LNCAP (cell line): ENCODE data around the gene IGF2R.

Experiments used
- CTCF ChIP-seq: fragments of 450-650 bp; IDR thresholded peaks from 2 replicates; pipeline ENCODE4 v1.5.1; 2017; ENCODE audit warnings: mild to moderate bottlenecking

IGF2R gene

DNA sequence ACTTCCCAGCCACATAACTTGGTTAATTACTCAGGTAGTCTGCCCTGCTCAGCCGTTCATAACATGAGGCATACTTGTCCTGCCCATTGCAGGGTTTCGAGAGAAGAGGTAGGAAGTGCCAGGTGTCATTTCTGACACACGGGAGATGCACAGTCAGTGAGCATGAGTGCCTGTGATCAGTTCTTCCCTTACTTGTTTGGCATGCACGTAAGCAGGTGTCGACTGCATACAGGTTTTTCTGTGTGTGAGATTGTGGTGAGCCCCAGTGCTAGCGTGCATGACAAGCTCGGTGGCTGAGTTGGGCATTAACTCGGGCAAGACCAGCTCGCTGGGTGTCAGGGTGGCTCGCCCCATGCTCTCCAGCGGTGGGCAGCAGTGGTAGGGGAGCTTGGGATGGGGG lies 101.5 kb downstream of the IGF2R start:
- TF ChIP-seq CTCF = no peak

DNA sequence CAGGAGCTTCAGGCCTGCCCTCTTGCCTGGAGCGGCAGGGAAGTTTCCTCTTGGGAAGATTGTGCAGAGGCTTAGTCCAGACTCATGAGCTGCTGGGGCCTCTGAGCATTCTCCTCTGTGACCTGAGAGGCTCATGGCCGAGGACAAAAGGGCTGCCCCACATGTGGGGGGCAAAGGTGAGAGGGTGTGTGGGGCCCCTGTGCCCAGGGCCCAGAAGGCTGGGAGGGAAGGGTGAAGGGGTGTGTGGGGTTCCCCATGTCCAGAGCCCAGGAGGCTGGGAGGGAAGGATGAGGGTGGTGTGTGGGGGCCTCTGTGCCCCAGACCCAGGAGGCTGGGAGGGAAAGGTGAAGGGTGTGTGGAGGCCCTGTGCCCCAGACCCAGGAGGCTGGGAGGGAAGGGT lies 101.9 kb downstream of the IGF2R start:
- no peak for TF ChIP-seq CTCF

DNA sequence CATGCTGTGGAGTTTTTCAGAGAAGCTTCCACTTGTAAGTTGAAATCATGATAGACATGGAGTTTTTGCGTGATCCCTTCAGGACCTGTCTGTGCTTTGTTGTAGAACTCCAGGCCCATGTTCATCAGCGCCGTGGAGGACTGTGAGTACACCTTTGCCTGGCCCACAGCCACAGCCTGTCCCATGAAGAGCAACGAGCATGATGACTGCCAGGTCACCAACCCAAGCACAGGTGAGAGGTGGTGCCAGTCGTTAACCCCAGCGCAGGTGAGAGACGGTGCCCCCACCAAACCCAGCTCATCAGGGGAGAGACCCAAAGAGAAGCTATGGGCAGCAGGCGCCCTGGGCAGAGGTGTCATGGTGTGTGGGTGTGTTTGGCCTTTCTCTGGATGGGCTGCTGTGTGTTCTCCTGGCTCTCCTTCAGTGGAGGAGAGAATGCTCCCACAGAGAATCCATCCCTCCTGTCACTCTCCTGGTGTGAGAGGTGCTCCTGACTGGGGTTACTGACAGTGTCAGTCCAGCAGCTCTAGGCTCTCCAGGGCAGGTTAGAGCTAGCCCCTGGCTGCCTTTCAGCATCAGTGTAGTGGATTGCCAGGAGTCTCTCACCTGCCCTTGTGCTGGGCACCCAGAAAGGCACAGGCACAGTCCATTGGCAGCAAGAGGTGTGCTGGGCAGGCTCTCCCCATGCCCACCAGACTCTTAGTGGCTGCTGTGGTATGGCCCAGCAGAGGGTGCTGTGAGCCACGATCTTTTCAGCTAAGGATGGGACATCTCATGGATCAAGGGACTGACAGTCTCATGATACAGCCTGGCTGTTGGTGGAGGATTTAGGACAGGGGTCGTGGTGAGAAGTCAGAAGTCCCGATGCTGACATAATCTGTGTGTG lies 103.2 kb downstream of the IGF2R start:
- peak; percentile 45; the same call in 1 of the 2 replicates for TF ChIP-seq CTCF

GRCh38 chr6:160073272-160073671 lies 104.4 kb downstream of the IGF2R start:
- TF ChIP-seq CTCF = no peak

DNA sequence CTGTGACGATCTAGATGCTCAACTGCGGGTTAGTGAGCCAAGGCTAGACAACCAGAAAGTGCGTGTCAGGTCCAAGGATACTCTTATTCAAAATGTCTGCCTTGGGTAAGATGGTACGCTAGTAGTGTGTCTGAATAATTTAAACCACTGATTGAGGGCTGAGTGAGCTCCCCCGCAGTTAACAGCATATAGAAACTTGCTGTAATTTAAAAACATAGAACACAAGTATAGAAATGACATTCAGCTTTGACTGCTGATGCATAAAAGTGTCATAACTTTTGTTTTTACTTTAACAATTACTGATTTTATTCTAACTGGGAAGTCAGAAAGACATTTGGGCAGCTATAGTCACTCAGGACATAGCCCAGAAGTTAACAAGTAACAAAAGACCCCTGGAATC lies 107.1 kb downstream of the IGF2R start:
- no peak for TF ChIP-seq CTCF

- TF ChIP-seq CTCF = no peak
These were observed 108.1 kb downstream of the IGF2R start for GRCh38 chr6:160077024-160077423.

DNA sequence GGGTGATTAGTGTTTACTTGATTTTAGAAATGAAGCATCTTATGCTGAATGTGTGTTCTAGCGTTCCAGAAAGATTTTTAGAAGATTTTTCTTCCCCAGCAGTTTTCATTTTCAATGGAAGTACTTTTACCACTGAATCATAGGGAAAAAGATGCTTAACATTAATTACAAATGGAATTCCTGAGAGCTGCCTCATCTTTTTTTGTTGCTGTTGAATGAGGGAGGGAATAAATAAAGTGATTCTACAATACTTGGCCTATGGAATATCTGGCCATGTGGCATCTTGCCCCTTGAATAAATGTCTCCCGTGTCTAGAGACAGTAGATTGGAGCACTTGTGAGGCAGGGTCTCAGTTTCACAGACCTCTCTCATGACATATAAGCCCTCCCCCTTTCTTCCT lies 108.6 kb downstream of the IGF2R start:
- no peak for TF ChIP-seq CTCF
